Heart right ventricle (tissue), 16 donors: ENCODE results near the gene NAALADL2. TPM values are rescaled to one million over a fixed set of nuclear protein-coding genes. Genes with fewer than 3 reads are reported as not detected.

ENCODE experiments used
- ATAC-seq, 8 donors: fragments of 200-7000 bp; cut with Tn5 transposase; one replicate each; pipeline ENCODE4 v1.9.1; 2020; ENCODE audit warnings: mild to moderate bottlenecking in 8 of 8, moderate library complexity in 8 of 8, moderate number of reproducible peaks in 1 of 8
- DNase-seq, 2 donors: peaks; one replicate each; pipeline ENCODE4 v3.0.0-alpha.2; 2020
- H3K27ac ChIP-seq, 10 donors: fragments of 200-600 bp; sonication (generic) in 2 of 10; one replicate each; pipeline versions ENCODE4 v1.5.0 to v1.8.0; 2020 to 2022; ENCODE audit warnings: mild to moderate bottlenecking in 3 of 10
- H3K27me3 ChIP-seq, 7 donors: fragments of 200-600 bp; one replicate each; pipeline ENCODE4 v1.8.0; 2021 to 2022; ENCODE audit warnings: mild to moderate bottlenecking in 2 of 7
- H3K36me3 ChIP-seq, 9 donors: fragments of 200-600 bp; sonication (generic) in 1 of 9; one replicate each; pipeline versions ENCODE4 v1.5.0 to v1.8.0; 2020 to 2022; ENCODE audit warnings: mild to moderate bottlenecking in 2 of 9
- H3K4me1 ChIP-seq, 9 donors: fragments of 200-600 bp; sonication (generic) in 1 of 9; one replicate each; pipeline versions ENCODE4 v1.5.0 to v1.8.0; 2020 to 2022; ENCODE audit warnings: mild to moderate bottlenecking in 4 of 9
- H3K4me3 ChIP-seq, 10 donors: fragments of 200-600 bp; sonication (generic) in 2 of 10; one replicate each; pipeline versions ENCODE4 v1.5.0 to v1.8.0; 2020 to 2022; ENCODE audit warnings: mild to moderate bottlenecking in 7 of 10, moderate library complexity in 2 of 10
- H3K9me3 ChIP-seq, 11 donors: fragments of 200-600 bp in 10 of 11; sonication (generic) in 2 of 11; one replicate each; pipeline versions ENCODE4 v1.5.0 to v1.8.0; 2013 to 2022; ENCODE audit warnings: mild to moderate bottlenecking in 2 of 11, control low read depth in 1 of 11, moderate library complexity in 1 of 11
- CTCF ChIP-seq, 9 donors: fragments of 200-600 bp; sonication (generic) in 2 of 9; IDR thresholded peaks; one replicate each; pipeline versions ENCODE4 v1.5.0 to v1.8.0; 2021 to 2022; ENCODE audit warnings: antibody characterized with exemption in 9 of 9, mild to moderate bottlenecking in 5 of 9, moderate library complexity in 1 of 9
- WGBS, 2 donors: extraction: QIAGEN DNeasy Blood & Tissue Kit; methylation state at CpG; one replicate each; pipeline ENCODE4 v1.1.7; 2013; ENCODE audit warnings: inconsistent platforms in 1 of 2; 5-methylcytosine and 5-hydroxymethylcytosine counted together
- intact Hi-C, 10 donors: fragments of 100-400 bp; cut with DNase I; formaldehyde crosslinking; loops; one replicate each; pipeline versions ENCODE4 v1.11.1 to v1.14.2; 2022
- polyA plus RNA-seq, 2 donors: library from polyadenylated mRNA; stranded (reverse); fragments of 200-250 nt; gene quantifications; one replicate each; pipeline ENCODE4 v1.2.3, GENCODE V29; 2013
- total RNA-seq, 10 donors: library from RNA; stranded (reverse); fragmentation: NEBNext Ultra II Directional in 3 of 10; extraction: Animal tissue kit (Norgen Biotek cat#: 25700) in 3 of 10; gene quantifications; one replicate each; pipeline versions ENCODE4 v1.2.1 to v1.2.4, GENCODE V29; 2021 to 2023
- donor health status: Arrhythmogenic right ventricular cardiomyopathy.
- donor health status: ischemic (EF 13 %, LVEDD 7.1; RV severe dilation, severe dysfunction).
- donor health status: healthy with polysubstance abuse.
- donor health status: DM: no; HTN: yes; CAD: no.
- donor health status: DM: no; HTN: no; CAD: no.
- donor health status: ischemic (EF 25% LVEDD 6.9; RV normal size, moderate dysfunction).
- donor health status: ischemic (EF 25% LVEDD 5.7; RV mildly dilated, moderate dysfunction).
- donor health status: healthy.
- donor health status: DM: yes; HTN: yes; CAD: no.
- donor health status: Ischemic cardiomyopathy.
- donor health status: ischemic (EF 35%, LVEDD 5.7; RV mildly dilated, moderate dysfunction).
- donor health status: nonischemic (EF 11% LVEDD 7.7; RV severe dilation, severe dysfunction).
- donor health status: DM: yes; HTN: yes; CAD: no.
- donor health status: PGD.
- donor health status: ischemic (EF 29% LVEDD 5.4; RV normal size, mild dysfunction).
- donor health status: nonischemic (EF 23%, LVEDD 6.1; RV moderate dilation, normal function).

NAALADL2 gene
- total and polyA plus RNA-seq, 12 donors: 0.36 to 11.9 (median 5.2) TPM

- H3K9me3 ChIP-seq: peaks cover 0 to 4% (median 0%) of the 10 kb centered on the region in 11 donors
- H3K36me3 ChIP-seq: no peaks in the 10 kb centered on the region
- no peak overlapping the region for H3K27ac ChIP-seq
- TF ChIP-seq CTCF (IDR thresholded peaks at IDR 0.05): no peak
- DNase-seq: no peak
- 75 to 83% methylated on average over 1 of the region's 1 CpG for WGBS, 2 donors
- H3K27me3 ChIP-seq: no peaks in the 10 kb centered on the region
- intact Hi-C loops: no loop called here
- no peak for ATAC-seq
- peaks cover 0 to 8% (median 0%) of the 10 kb centered on the region in 9 donors for H3K4me1 ChIP-seq
- no peak overlapping the region for H3K4me3 ChIP-seq
These were observed 93.9 kb downstream of the NAALADL2 start for GRCh38 chr3:174953068-174953467.

GRCh38 chr3:174955513-174956016 is 96.4 kb downstream of the NAALADL2 start:
- Histone ChIP-seq H3K36me3 (no peaks in the 10 kb centered on the region), H3K4me3 (no peak overlapping the region), H3K27me3 (no peaks in the 10 kb centered on the region), H3K9me3 (no peaks in the 10 kb centered on the region), H3K27ac (no peak overlapping the region), H3K4me1 (peaks cover 0 to 11% (median 0%) of the 10 kb centered on the region in 9 donors)
- ATAC-seq (no peak), DNase-seq (no peak)
- TF ChIP-seq CTCF (IDR thresholded peaks at IDR 0.05): no peak
- WGBS, 2 donors: 70 to 82% methylated on average over 2 of the region's 2 CpGs
- intact Hi-C loops: no loop called here

- intact Hi-C loops: no loop called here
- no peaks in the 10 kb centered on the region for H3K36me3 ChIP-seq
- no peaks in the 10 kb centered on the region for H3K27me3 ChIP-seq
These were observed 97.9 kb downstream of the NAALADL2 start for GRCh38 chr3:174957081-174957480.

GRCh38 chr3:174957551-174958001 is 98.4 kb downstream of the NAALADL2 start:
- Histone ChIP-seq H3K4me3 (no peak overlapping the region), H3K27me3 (no peaks in the 10 kb centered on the region), H3K27ac (no peak overlapping the region), H3K9me3 (no peaks in the 10 kb centered on the region), H3K36me3 (no peaks in the 10 kb centered on the region), H3K4me1 (peaks cover 0 to 11% (median 0%) of the 10 kb centered on the region in 9 donors)
- DNase-seq (no peak), ATAC-seq (no peak)
- no peak for TF ChIP-seq CTCF (IDR thresholded peaks at IDR 0.05)
- intact Hi-C loops: no loop called here

More at GRCh38 chr3:174957081-174957480, 97.9 kb downstream of the NAALADL2 start:
- no peak overlapping the region for H3K27ac ChIP-seq
- H3K9me3 ChIP-seq: no peaks in the 10 kb centered on the region
- H3K4me3 ChIP-seq: no peak overlapping the region
- no peak for TF ChIP-seq CTCF (IDR thresholded peaks at IDR 0.05)
- H3K4me1 ChIP-seq: peaks cover 0 to 11% (median 0%) of the 10 kb centered on the region in 9 donors
- ATAC-seq (no peak), DNase-seq (no peak)
- WGBS, 2 donors: 50 to 68% methylated on average over 2 of the region's 2 CpGs
